H1 (cell line): ENCODE data around the gene ESYT2. TPM values are rescaled to one million over a fixed set of nuclear protein-coding genes. Genes with fewer than 3 reads are reported as not detected.

ENCODE experiments used
- CTCF ChIA-PET: fragments of 300-600 bp; sonication (Branson Sonifier 250); formaldehyde crosslinking; loops from one replicate; lab custom pipeline; 2021; ENCODE audit not compliant: partially characterized antibody; lab: Charles Lee
- POLR2A ChIA-PET: fragments of 300-600 bp; sonication (Branson Sonifier 250); formaldehyde crosslinking; loops from one replicate; lab custom pipeline; 2021; ENCODE audit warnings: inconsistent platforms; ENCODE audit not compliant: partially characterized antibody; lab: Charles Lee
- DNase-seq, 2 experiments: peaks; one replicate each; pipeline versions ENCODE4 v3.0.0 to v3.0.0-alpha.2; 2010 to 2022; ENCODE audit warnings: low spot score in 2 of 2, low read depth in 1 of 2, mixed read lengths in 1 of 2
- FAIRE-seq: peaks from 2 replicates; lab custom pipeline; 2011; peaks lifted over from hg19 to GRCh38; lab: Jason Lieb, UNC
- H2AFZ ChIP-seq: 2 replicates; pipeline ENCODE4 v1.8.1; 2012; ENCODE audit warnings: low read length, inconsistent platforms
- H2AK5ac ChIP-seq: 2 replicates; pipeline ENCODE4 v1.6.1; 2013; ENCODE audit warnings: low read depth, low read length
- H2BK120ac ChIP-seq: replicated peaks from 2 replicates; pipeline ENCODE3; 2013; ENCODE audit warnings: low read depth, low read length, inconsistent platforms
- H2BK12ac ChIP-seq: 2 replicates; pipeline ENCODE4 v1.6.1; 2013; ENCODE audit warnings: low read depth, low read length
- H2BK15ac ChIP-seq: 2 replicates; pipeline ENCODE4 v1.6.1; 2013; ENCODE audit warnings: low read length
- H2BK20ac ChIP-seq: 2 replicates; pipeline ENCODE4 v1.6.1; 2013; ENCODE audit warnings: low read length
- H2BK5ac ChIP-seq: 2 replicates; pipeline ENCODE4 v1.6.1; 2013; ENCODE audit warnings: low read depth, low read length
- H3K14ac ChIP-seq: 2 replicates; pipeline ENCODE4 v1.6.1; 2013; ENCODE audit warnings: inconsistent platforms; ENCODE audit not compliant: insufficient read length
- H3K18ac ChIP-seq: 2 replicates; pipeline ENCODE4 v1.6.1; 2013; ENCODE audit warnings: low read length; ENCODE audit errors: extremely low read depth
- H3K23ac ChIP-seq: 2 replicates; pipeline ENCODE4 v1.6.1; 2013; ENCODE audit warnings: inconsistent platforms; ENCODE audit not compliant: insufficient read length
- H3K23me2 ChIP-seq: 2 replicates; pipeline ENCODE4 v1.6.1; 2013; ENCODE audit warnings: low read depth, low read length
- H3K27ac ChIP-seq: 2 replicates; pipeline ENCODE4 v1.6.1; 2011; ENCODE audit warnings: low read depth, low read length, inconsistent platforms
- H3K27me3 ChIP-seq, 4 experiments: replicated peaks in 1 of 4; 1 replicate in 1 of 4; 2 replicates in 3 of 4; pipeline versions ENCODE4 v1.6.1 to v1.8.1; 2011 to 2013; ENCODE audit warnings: low read length in 3 of 4, mild to moderate bottlenecking in 3 of 4, inconsistent platforms in 2 of 4, mixed read lengths in 2 of 4, moderate library complexity in 1 of 4; ENCODE audit not compliant: control insufficient read depth in 3 of 4, insufficient read depth in 3 of 4; ENCODE audit errors: extremely low read depth in 1 of 4
- H3K36me3 ChIP-seq, 4 experiments: 2 replicates each; pipeline versions ENCODE4 v1.6.1 to v1.8.1; 2011 to 2013; ENCODE audit warnings: mild to moderate bottlenecking in 4 of 4, low read length in 3 of 4, moderate library complexity in 2 of 4, control low read depth in 1 of 4, inconsistent platforms in 1 of 4; ENCODE audit not compliant: insufficient read depth in 4 of 4, control insufficient read depth in 2 of 4
- H3K4ac ChIP-seq: replicated peaks from 2 replicates; pipeline ENCODE3; 2013; ENCODE audit warnings: low read length, low read depth, mixed read lengths, inconsistent platforms; ENCODE audit not compliant: insufficient read length
- H3K4me1 ChIP-seq, 4 experiments: replicated peaks in 1 of 4; 1 replicate in 1 of 4; 2 replicates in 3 of 4; pipeline versions ENCODE4 v1.6.1 to v1.8.1; 2011 to 2013; ENCODE audit warnings: low read length in 3 of 4, inconsistent platforms in 2 of 4, mixed read lengths in 1 of 4; ENCODE audit not compliant: insufficient read depth in 4 of 4, control insufficient read depth in 3 of 4
- H3K4me2 ChIP-seq, 2 experiments: 2 replicates each; pipeline versions ENCODE4 v1.6.1 to v1.8.1; 2011 to 2013; ENCODE audit warnings: low read depth in 2 of 2, low read length in 2 of 2, control low read depth in 1 of 2, inconsistent platforms in 1 of 2, mild to moderate bottlenecking in 1 of 2; ENCODE audit not compliant: insufficient read depth in 1 of 2
- H3K4me3 ChIP-seq, 4 experiments: fragments of 200-600, 300-600 bp in 1 of 4; sonication (generic), shearing (Covaris generic), sonication (Bioruptor Twin) in 1 of 4; 2 replicates each; pipeline versions ENCODE4 v1.5.1 to v1.8.1; 2011 to 2016; ENCODE audit warnings: low read length in 4 of 4, low read depth in 3 of 4, control low read depth in 2 of 4, inconsistent platforms in 2 of 4, mild to moderate bottlenecking in 2 of 4, mixed read lengths in 1 of 4, moderate library complexity in 1 of 4; ENCODE audit not compliant: insufficient read depth in 2 of 4; ENCODE audit errors: extremely low read depth in 1 of 4
- H3K56ac ChIP-seq: replicated peaks from 2 replicates; pipeline ENCODE3; 2013; ENCODE audit warnings: low read depth, mild to moderate bottlenecking, mixed read lengths, low read length, inconsistent platforms; ENCODE audit not compliant: insufficient read length
- H3K79me1 ChIP-seq: 2 replicates; pipeline ENCODE4 v1.6.1; 2013; ENCODE audit warnings: low read depth, low read length, control low read depth
- H3K79me2 ChIP-seq, 2 experiments: 2 replicates each; pipeline versions ENCODE4 v1.6.1 to v1.8.1; 2012 to 2013; ENCODE audit warnings: low read length in 2 of 2, mild to moderate bottlenecking in 2 of 2, inconsistent platforms in 1 of 2; ENCODE audit not compliant: insufficient read depth in 2 of 2, control insufficient read depth in 1 of 2
- H3K9ac ChIP-seq, 4 experiments: replicated peaks in 1 of 4; 1 replicate in 1 of 4; 2 replicates in 3 of 4; pipeline versions ENCODE4 v1.6.1 to v1.8.1; 2011 to 2013; ENCODE audit warnings: low read depth in 3 of 4, low read length in 3 of 4, control low read depth in 2 of 4, mild to moderate bottlenecking in 2 of 4, moderate library complexity in 2 of 4, inconsistent platforms in 1 of 4; ENCODE audit errors: extremely low read depth in 1 of 4
- H3K9me3 ChIP-seq, 2 experiments: 2 replicates each; pipeline versions ENCODE4 v1.6.1 to v1.8.1; 2012 to 2013; ENCODE audit warnings: mild to moderate bottlenecking in 2 of 2, moderate library complexity in 2 of 2, control low read depth in 1 of 2, inconsistent platforms in 1 of 2, low read depth in 1 of 2, low read length in 1 of 2, mixed read lengths in 1 of 2; ENCODE audit not compliant: insufficient read depth in 2 of 2
- H4K20me1 ChIP-seq, 2 experiments: replicated peaks in 1 of 2; 2 replicates each; pipeline versions ENCODE3 to v1.8.1; 2011 to 2013; ENCODE audit warnings: inconsistent platforms in 2 of 2, low read length in 2 of 2, mild to moderate bottlenecking in 1 of 2; ENCODE audit not compliant: insufficient read depth in 2 of 2, control insufficient read depth in 1 of 2
- H4K5ac ChIP-seq: 2 replicates; pipeline ENCODE4 v1.6.1; 2013; ENCODE audit warnings: low read length, low read depth, mixed read lengths, inconsistent platforms; ENCODE audit not compliant: insufficient read length
- H4K8ac ChIP-seq: 2 replicates; pipeline ENCODE4 v1.8.0; 2013; ENCODE audit warnings: mild to moderate bottlenecking, moderate library complexity, low read length, inconsistent platforms; ENCODE audit not compliant: insufficient read depth; ENCODE audit errors: extremely low read depth
- H4K91ac ChIP-seq: replicated peaks from 2 replicates; pipeline ENCODE3; 2013; ENCODE audit warnings: low read length, mixed read lengths, inconsistent platforms; ENCODE audit not compliant: insufficient read length
- CEBPB ChIP-seq: IDR thresholded peaks from 2 replicates; pipeline ENCODE4 v1.6.1; 2012; ENCODE audit warnings: low read depth, low read length
- CHD2 ChIP-seq: IDR thresholded peaks from 2 replicates; pipeline ENCODE4 v1.6.1; 2012; ENCODE audit warnings: low read length, improper control_type of control experiment
- E2F6 ChIP-seq: IDR thresholded peaks from 2 replicates; pipeline ENCODE4 v1.6.1; 2012; ENCODE audit warnings: inconsistent platforms
- EGR1 ChIP-seq: IDR thresholded peaks from 2 replicates; pipeline ENCODE4 v1.6.1; 2011; ENCODE audit warnings: low read depth, low read length, borderline replicate concordance
- HDAC6 ChIP-seq: IDR thresholded peaks from one replicate; pipeline ENCODE4 v1.7.1; 2012; ENCODE audit warnings: low read depth, mild to moderate bottlenecking, inconsistent platforms, low read length, moderate library complexity
- JUND ChIP-seq: IDR thresholded peaks from 2 replicates; pipeline ENCODE4 v1.6.1; 2011; ENCODE audit warnings: mild to moderate bottlenecking, improper control_type of control experiment, low read length
- KDM4A ChIP-seq: IDR thresholded peaks from one replicate; pipeline ENCODE4 v1.7.1; 2012; ENCODE audit warnings: low read depth, mild to moderate bottlenecking, moderate library complexity, low read length, inconsistent platforms; ENCODE audit not compliant: severe bottlenecking
- RFX5 ChIP-seq: IDR thresholded peaks from 2 replicates; pipeline ENCODE4 v1.6.1; 2011; ENCODE audit warnings: low read depth, low read length, improper control_type of control experiment, borderline replicate concordance
- RNF2 ChIP-seq: fragments of 200-900, 300-1000 bp; sonication (generic); IDR thresholded peaks from 2 replicates; pipeline ENCODE4 v1.7.1; 2016; ENCODE audit warnings: borderline replicate concordance, low read depth, mild to moderate bottlenecking, antibody characterized with exemption, low read length; ENCODE audit not compliant: poor library complexity, severe bottlenecking; ENCODE audit errors: missing control alignments
- SAP30 ChIP-seq: fragments of 300-600 bp; sonication (generic); IDR thresholded peaks from 2 replicates; pipeline ENCODE4 v1.7.1; 2012; ENCODE audit warnings: low read length, moderate library complexity, mild to moderate bottlenecking, inconsistent platforms; ENCODE audit not compliant: insufficient read depth, insufficient replicate concordance
- SP2 ChIP-seq: IDR thresholded peaks from 2 replicates; pipeline ENCODE4 v1.6.1; 2012; ENCODE audit warnings: mild to moderate bottlenecking, low read length, inconsistent platforms
- TAF7 ChIP-seq: optimal IDR thresholded peaks from 2 replicates; pipeline ENCODE3; 2011; ENCODE audit warnings: low read depth, mild to moderate bottlenecking, inconsistent platforms, low read length, moderate library complexity, borderline replicate concordance
- TEAD4 ChIP-seq: IDR thresholded peaks from 2 replicates; pipeline ENCODE4 v1.6.1; 2012; ENCODE audit warnings: low read depth, low read length, inconsistent platforms, mixed read lengths
- whole genome bisulfite sequencing, 2 experiments: shearing (Covaris generic) in 1 of 2; methylation state at CpG; one replicate each; pipeline versions ENCODE4 v1.1.6 to v1.1.7; 2013 to 2015; ENCODE audit warnings: low lambda C conversion rate in 2 of 2, mixed read lengths in 2 of 2, inconsistent platforms in 1 of 2, low coverage in 1 of 2, missing lambda C conversion rate in 1 of 2; ENCODE audit not compliant: insufficient replicate concordance in 2 of 2, insufficient coverage in 1 of 2, insufficient read length in 1 of 2; ENCODE audit errors: extremely low coverage in 1 of 2, missing lambda C conversion rate in 1 of 2; 5-methylcytosine and 5-hydroxymethylcytosine counted together
- polyA plus RNA-seq, 7 experiments: library from polyadenylated mRNA; depleted of rRNA in 3 of 7; stranded (reverse) in 5 of 7; unstranded in 2 of 7; fragments of >200 nt in 5 of 7; fragments of 200-250 nt in 2 of 7; gene quantifications; 1 replicate in 5 of 7; 2 replicates in 1 of 7; 4 replicates in 1 of 7; pipeline versions ENCODE4 v1.2.1 to v1.2.3, GENCODE V29; 2011 to 2013; ENCODE audit warnings: missing spikeins in 2 of 7, mixed read lengths in 2 of 7
- total RNA-seq: library from RNA; stranded (reverse); fragmentation: NEBNext Ultra II Directional; extraction: Animal tissue kit (Norgen Biotek cat#: 25700); gene quantifications from 2 replicates; pipeline ENCODE4 v1.2.1, GENCODE V29; 2021

ESYT2 gene
- total and polyA plus RNA-seq, 2 of the 8 experiments (the other 6 are each of a cell fraction or from before 2014, with no cell fraction given), result 27.0 to 37.5 TPM

- Histone ChIP-seq H3K9ac (no peak overlapping the region), H2BK15ac (no peak overlapping the region), H2AK5ac (no peak overlapping the region), H3K56ac (no peak overlapping the region), H2AFZ (no peak overlapping the region), H3K9me3 (no peaks in the 10 kb centered on the region), H2BK120ac (no peak overlapping the region), H4K5ac (no peak overlapping the region), H2BK5ac (no peak overlapping the region; the same call in 1 of the 2 replicates), H3K4me3 (no peak overlapping the region), H3K23me2 (peaks cover 6% of the 10 kb centered on the region; the same call in 1 of the 2 replicates), H2BK20ac (no peak overlapping the region), H3K36me3 (no peaks in the 10 kb centered on the region; a peak in 1 of 8 replicates), H3K79me1 (peaks cover 5% of the 10 kb centered on the region; the same call in 1 of the 2 replicates), H3K4me1 (peaks cover 7 to 14% (median 12%) of the 10 kb centered on the region in 4 experiments; a peak in 5 of 7 replicates), H3K14ac (no peak overlapping the region), H3K27me3 (no peaks in the 10 kb centered on the region; a peak in 1 of 7 replicates), H2BK12ac (peak overlapping the region; percentile 75; the same call in 1 of the 2 replicates), H3K23ac (no peak overlapping the region), H4K8ac (no peak overlapping the region), H3K18ac (no peak overlapping the region), H4K20me1 (peaks cover 2 to 6% of the 10 kb centered on the region in 2 experiments), H3K4ac (no peak overlapping the region), H3K27ac (no peak overlapping the region), H4K91ac (no peak overlapping the region), H3K79me2 (peaks cover 2 to 52% of the 10 kb centered on the region in 2 experiments; a peak in 2 of 4 replicates), H3K4me2 (no peak overlapping the region; a peak in 1 of 4 replicates)
- POLR2A ChIA-PET, result no interaction called here
- WGBS, 2 experiments, result 93% methylated on average over 7 of the region's 7 CpGs; no CpG with 5 or more reads in 1 of the 2 experiments
- CTCF ChIA-PET, result interaction anchor here (0.6 to 2.1 kb wide), 2 partner anchors 38 to 112 kb away, joined by 3 to 9 read pairs; no protein-coding TSS in a partner anchor
- DNase-seq, result no peak
- FAIRE-seq, result no peak
- no peak for TF ChIP-seq E2F6
- TF ChIP-seq RNF2, result no peak
- TF ChIP-seq HDAC6, result no peak
- no peak for TF ChIP-seq EGR1
- no peak for TF ChIP-seq RFX5
- no peak for TF ChIP-seq JUND
- TF ChIP-seq SP2, result no peak
- TF ChIP-seq SAP30, result no peak
- no peak for TF ChIP-seq CEBPB
- no peak for TF ChIP-seq TEAD4
- no peak for TF ChIP-seq CHD2
- TF ChIP-seq KDM4A, result no peak
- TF ChIP-seq TAF7, result no peak
Measured at GRCh38 chr7:158864833-158865232, 35.5 kb upstream of the ESYT2 start.
